ENCODE measurements around the gene HOXA5.

GRCh38 chr7:27126596-27127327, 16.7 kb downstream of the HOXA5 start:
- TF ChIP-seq YY1 (IDR thresholded peaks at IDR 0.05; ENCODE audit: low read depth, low read length) = no peak
- TF ChIP-seq RFX5 (IDR thresholded peaks at IDR 0.05; ENCODE audit: borderline replicate concordance, low read depth, low read length) = no peak
- TF ChIP-seq JUN (IDR thresholded peaks at IDR 0.05; ENCODE audit: low read depth, low read length) = no peak
- no peak for TF ChIP-seq PHF8 (conservative IDR thresholded peaks at IDR 0.05; ENCODE audit: low read depth, low read length)
- no peak for TF ChIP-seq EP300 (IDR thresholded peaks at IDR 0.05; ENCODE audit: borderline replicate concordance in 1 of 2, low read depth in 2 of 2, low read length in 2 of 2)
- no peak for TF ChIP-seq CBX5 (IDR thresholded peaks at IDR 0.05; ENCODE audit: low read depth, low read length)
- no peak for TF ChIP-seq USF2 (IDR thresholded peaks at IDR 0.05; ENCODE audit: low read length)
- no peak for TF ChIP-seq CTCF (IDR thresholded peaks at IDR 0.05; ENCODE audit: control extremely low read depth in 1 of 3, insufficient read depth in 1 of 3, low read depth in 1 of 3, low read length in 3 of 3)
- TF ChIP-seq MAX (IDR thresholded peaks at IDR 0.05) = no peak
- no peak for TF ChIP-seq EZH2 (IDR thresholded peaks at IDR 0.05; ENCODE audit: low read depth, low read length, severe bottlenecking)
- no peak for TF ChIP-seq CBX8 (IDR thresholded peaks at IDR 0.05; ENCODE audit: borderline replicate concordance, low read depth, low read length)
